Natural killer cell (primary cell): Measurements from ENCODE around the gene PRTN3. TPM values are rescaled to one million over a fixed set of nuclear protein-coding genes. Genes with fewer than 3 reads are reported as not detected.
"Not testable (repeated sequence)": the region's sequence is repeated elsewhere in the genome, so short reads cannot be mapped to it uniquely, and the experiment has no call there.

Experiments used
- ATAC-seq, 3 donors: fragments of 150-1000 bp in 2 of 3; fragments of 200-7000 bp in 1 of 3; cut with Tn5 transposase; 1 replicate in 1 of 3; 2 replicates in 2 of 3; pipeline ENCODE4 v1.10.0; 2021; ENCODE audit warnings: mild to moderate bottlenecking in 2 of 3, moderate library complexity in 2 of 3
- DNase-seq, 2 donors: peaks; one replicate each; pipeline versions ENCODE4 v3.0.0 to v3.0.0-alpha.2; 2013 to 2021; ENCODE audit warnings: mixed read lengths in 1 of 2
- H3K27ac ChIP-seq: one replicate; pipeline ENCODE4 v1.5.1; 2013; ENCODE audit warnings: mild to moderate bottlenecking, low read length
- H3K27me3 ChIP-seq: one replicate; pipeline ENCODE4 v1.6.1; 2013; ENCODE audit warnings: low read length; ENCODE audit not compliant: control insufficient read depth, insufficient read depth
- H3K36me3 ChIP-seq: one replicate; pipeline ENCODE4 v1.6.1; 2013; ENCODE audit warnings: low read length; ENCODE audit not compliant: control insufficient read depth, insufficient read depth
- H3K4me1 ChIP-seq: one replicate; pipeline ENCODE4 v1.6.1; 2013; ENCODE audit warnings: low read length; ENCODE audit not compliant: control insufficient read depth, insufficient read depth
- H3K4me3 ChIP-seq: one replicate; pipeline ENCODE4 v1.5.1; 2013; ENCODE audit warnings: low read length
- H3K9me3 ChIP-seq: one replicate; pipeline ENCODE4 v1.6.1; 2013; ENCODE audit warnings: low read length; ENCODE audit not compliant: control insufficient read depth, insufficient read depth
- H3K27ac Mint-ChIP-seq, 2 donors: one replicate each; pipeline ENCODE4 v1.8.0; 2022; ENCODE audit warnings: mild to moderate bottlenecking in 2 of 2, mixed read lengths in 2 of 2, moderate library complexity in 1 of 2
- H3K27me3 Mint-ChIP-seq, 2 donors: one replicate each; pipeline ENCODE4 v1.8.0; 2022; ENCODE audit warnings: low read depth in 2 of 2, mixed read lengths in 2 of 2
- H3K36me3 Mint-ChIP-seq: one replicate; pipeline ENCODE4 v1.8.0; 2022; ENCODE audit warnings: mixed read lengths
- H3K4me1 Mint-ChIP-seq, 2 donors: one replicate each; pipeline ENCODE4 v1.8.0; 2022; ENCODE audit warnings: mixed read lengths in 2 of 2
- H3K4me3 Mint-ChIP-seq: one replicate; pipeline ENCODE4 v1.8.0; 2022; ENCODE audit warnings: mild to moderate bottlenecking, moderate library complexity, mixed read lengths
- H3K9me3 Mint-ChIP-seq, 2 donors: one replicate each; pipeline ENCODE4 v1.8.0; 2022; ENCODE audit warnings: mixed read lengths in 2 of 2
- WGBS: methylation state at CpG from one replicate; pipeline ENCODE4 v1.1.7; 2013; ENCODE audit warnings: missing lambda C conversion rate; ENCODE audit not compliant: insufficient coverage; 5-methylcytosine and 5-hydroxymethylcytosine counted together
- intact Hi-C: fragments of 100-400 bp; cut with micrococcal nuclease; formaldehyde crosslinking; loops from one replicate; pipeline ENCODE4 v1.14.2; 2022
- total RNA-seq, 4 donors: library from RNA; stranded (reverse); fragments of 120-200 nt in 1 of 4; gene quantifications; one replicate each; pipeline versions ENCODE4 v1.2.3 to v1.2.4, GENCODE V29; 2013 to 2022
- TF ChIP-seq, protein P1 (sequence below): fragments of 200-600 bp; IDR thresholded peaks from one replicate; pipeline ENCODE4 v1.8.0; 2022; ENCODE audit warnings: antibody characterized with exemption

The PRTN3 gene
- total RNA-seq, 3 donors from 2014 or later (not counting 1 experiment from before 2014, with no cell fraction given), result 0.36 to 0.73 TPM; not detected in 1

DNA sequence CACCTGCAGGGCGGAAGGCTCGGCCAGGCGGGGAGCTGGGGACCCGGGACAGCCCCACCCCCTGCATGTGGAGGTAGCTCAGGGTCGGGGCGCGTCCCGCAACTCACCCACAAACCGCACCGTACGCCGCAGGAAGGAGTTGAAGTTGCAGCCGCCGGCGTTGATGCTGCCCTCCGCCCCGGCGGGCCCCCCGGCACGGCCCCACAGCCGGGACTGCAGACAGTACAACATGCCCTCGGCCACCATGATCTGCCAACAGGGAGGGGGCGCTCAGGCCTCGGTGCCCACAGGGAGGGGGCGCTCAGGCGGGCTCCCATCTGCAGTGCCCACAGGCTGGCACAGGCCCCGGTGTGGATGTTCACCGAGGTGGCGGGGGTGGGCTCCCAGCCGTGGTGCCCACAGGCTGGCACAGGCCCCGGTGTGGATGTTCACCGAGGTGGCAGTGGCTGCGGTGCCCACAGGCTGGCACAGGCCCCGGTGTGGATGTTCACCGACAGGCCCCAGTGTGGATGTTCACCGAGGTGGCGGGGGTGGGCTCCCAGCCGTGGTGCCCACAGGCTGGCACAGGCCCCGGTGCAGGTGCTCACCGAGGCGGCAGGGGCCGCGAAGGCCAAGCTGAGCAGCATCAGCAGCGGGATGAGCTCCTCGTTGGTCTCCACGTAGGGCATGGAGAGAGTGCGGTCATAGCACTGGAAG lies 25.6 kb upstream of the PRTN3 start:
- Mint-ChIP-seq H3K27me3 (no peaks in the 10 kb centered on the region), H3K4me3 (no peak overlapping the region), H3K36me3 (no peaks in the 10 kb centered on the region), H3K4me1 (peaks cover 0 to 14% of the 10 kb centered on the region in 2 donors), H3K27ac (peak overlapping the region in 1 of 2 donors; percentile 63), H3K9me3 (peaks cover 0 to 4% of the 10 kb centered on the region in 2 donors)
- TF ChIP-seq, protein P1, sequence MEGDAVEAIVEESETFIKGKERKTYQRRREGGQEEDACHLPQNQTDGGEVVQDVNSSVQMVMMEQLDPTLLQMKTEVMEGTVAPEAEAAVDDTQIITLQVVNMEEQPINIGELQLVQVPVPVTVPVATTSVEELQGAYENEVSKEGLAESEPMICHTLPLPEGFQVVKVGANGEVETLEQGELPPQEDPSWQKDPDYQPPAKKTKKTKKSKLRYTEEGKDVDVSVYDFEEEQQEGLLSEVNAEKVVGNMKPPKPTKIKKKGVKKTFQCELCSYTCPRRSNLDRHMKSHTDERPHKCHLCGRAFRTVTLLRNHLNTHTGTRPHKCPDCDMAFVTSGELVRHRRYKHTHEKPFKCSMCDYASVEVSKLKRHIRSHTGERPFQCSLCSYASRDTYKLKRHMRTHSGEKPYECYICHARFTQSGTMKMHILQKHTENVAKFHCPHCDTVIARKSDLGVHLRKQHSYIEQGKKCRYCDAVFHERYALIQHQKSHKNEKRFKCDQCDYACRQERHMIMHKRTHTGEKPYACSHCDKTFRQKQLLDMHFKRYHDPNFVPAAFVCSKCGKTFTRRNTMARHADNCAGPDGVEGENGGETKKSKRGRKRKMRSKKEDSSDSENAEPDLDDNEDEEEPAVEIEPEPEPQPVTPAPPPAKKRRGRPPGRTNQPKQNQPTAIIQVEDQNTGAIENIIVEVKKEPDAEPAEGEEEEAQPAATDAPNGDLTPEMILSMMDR, result no peak
- Histone ChIP-seq H3K27ac (no peak overlapping the region), H3K4me1 (no peaks in the 10 kb centered on the region), H3K36me3 (peaks cover 18% of the 10 kb centered on the region), H3K27me3 (no peaks in the 10 kb centered on the region), H3K9me3 (no peaks in the 10 kb centered on the region), H3K4me3 (no peak overlapping the region)
- DNase-seq (no peak), ATAC-seq (peak in 2 of 3 donors; percentile 6 to 15)
- intact Hi-C loops, result no loop called here
- WGBS, result 97% methylated on average over 47 of the region's 47 CpGs

DNA sequence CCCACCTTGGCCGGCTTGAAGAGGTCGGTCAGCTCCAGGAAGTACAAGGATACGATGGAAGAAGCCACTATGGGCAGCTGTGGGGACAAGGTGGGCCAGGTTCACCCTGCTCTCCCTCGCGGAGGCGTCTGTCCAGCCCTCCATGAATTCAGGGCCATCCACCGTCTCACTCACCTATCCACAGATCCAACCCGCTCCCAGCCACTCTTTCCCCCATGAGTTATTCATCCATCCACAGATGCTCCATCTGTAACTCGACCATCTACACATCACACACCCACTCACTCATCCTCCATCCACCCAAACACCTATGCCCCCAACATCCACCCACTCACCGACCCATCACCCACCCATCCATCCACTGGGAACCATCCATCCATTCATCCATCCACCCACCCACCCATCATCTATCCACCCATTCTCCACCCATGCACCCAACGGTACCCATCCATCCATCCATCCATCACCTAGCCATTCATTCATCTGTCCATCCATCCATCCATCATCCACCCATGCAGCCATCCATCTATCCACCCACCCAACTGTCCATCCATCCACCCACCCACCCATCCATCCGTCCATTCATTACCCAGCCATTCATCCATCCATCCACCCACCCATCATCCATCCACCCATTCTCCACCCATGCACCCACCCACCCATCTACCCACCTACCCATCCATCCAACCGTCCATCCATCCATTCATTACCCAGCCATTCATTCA lies 24.9 kb upstream of the PRTN3 start:
- Mint-ChIP-seq H3K27me3 (no peaks in the 10 kb centered on the region), H3K4me3 (no peak overlapping the region), H3K4me1 (peaks cover 0 to 14% of the 10 kb centered on the region in 2 donors), H3K36me3 (no peaks in the 10 kb centered on the region), H3K9me3 (peaks cover 0 to 4% of the 10 kb centered on the region in 2 donors), H3K27ac (peak overlapping the region in 1 of 2 donors; percentile 44)
- DNase-seq (no peak), ATAC-seq (no peak)
- H3K36me3 ChIP-seq, result peaks cover 11% of the 10 kb centered on the region
- no peak overlapping the region for H3K27ac ChIP-seq
- intact Hi-C loops, result no loop called here
- H3K9me3 ChIP-seq, result no peaks in the 10 kb centered on the region
- no peaks in the 10 kb centered on the region for H3K27me3 ChIP-seq
- TF ChIP-seq, protein P1, result no peak
- no peak overlapping the region for H3K4me3 ChIP-seq
- WGBS, result 97% methylated on average over 13 of the region's 13 CpGs
- no peaks in the 10 kb centered on the region for H3K4me1 ChIP-seq

DNA sequence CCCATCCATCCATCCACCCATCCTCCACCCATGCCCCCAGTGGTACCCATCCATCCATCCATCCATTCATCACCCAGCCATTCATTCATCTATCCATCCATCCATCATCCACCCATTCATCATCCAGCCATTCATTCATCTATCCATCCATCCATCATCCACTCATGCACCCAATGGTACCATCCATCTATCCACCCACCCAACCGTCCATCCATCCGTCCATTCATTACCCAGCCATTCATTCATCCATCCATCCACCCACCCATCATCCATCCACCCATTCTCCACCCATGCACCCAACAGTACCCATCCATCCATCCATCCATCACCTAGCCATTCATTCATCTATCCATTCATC lies 24.3 kb upstream of the PRTN3 start:
- Mint-ChIP-seq H3K27me3 (no peaks in the 10 kb centered on the region), H3K4me3 (no peak overlapping the region), H3K36me3 (no peaks in the 10 kb centered on the region), H3K4me1 (peaks cover 0 to 14% of the 10 kb centered on the region in 2 donors), H3K27ac (peak overlapping the region in 1 of 2 donors; percentile 44), H3K9me3 (peaks cover 0 to 4% of the 10 kb centered on the region in 2 donors)
- intact Hi-C loops, result no loop called here
- WGBS, result 97% methylated on average over 2 of the region's 2 CpGs
- DNase-seq, result no peak
- ATAC-seq, result no peak
- H3K36me3 ChIP-seq, result peaks cover 6% of the 10 kb centered on the region
- no peak overlapping the region for H3K27ac ChIP-seq
- TF ChIP-seq, protein P1, result no peak
- H3K9me3 ChIP-seq, result no peaks in the 10 kb centered on the region
- no peak overlapping the region for H3K4me3 ChIP-seq
- H3K27me3 ChIP-seq, result no peaks in the 10 kb centered on the region
- H3K4me1 ChIP-seq, result no peaks in the 10 kb centered on the region

DNA sequence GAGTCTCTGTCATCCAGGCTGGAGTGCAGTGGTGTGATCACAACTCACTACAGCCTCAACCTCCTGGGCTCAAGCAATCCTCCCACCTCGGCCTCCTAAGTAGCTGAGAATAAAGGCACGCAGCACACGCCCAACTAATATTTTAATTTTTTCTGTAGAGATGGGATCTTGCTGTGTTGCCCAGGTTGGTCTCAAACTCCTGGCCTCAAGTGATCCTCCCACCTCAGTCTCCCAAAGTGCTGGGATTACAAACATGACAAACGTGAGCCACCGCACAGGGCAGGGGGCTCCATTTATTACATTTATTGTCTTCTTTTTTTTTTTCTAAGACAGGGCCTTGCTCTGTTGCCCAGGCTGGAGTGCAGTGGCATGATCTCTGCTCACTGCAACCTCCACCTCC lies 20.6 kb upstream of the PRTN3 start:
- H3K9me3 ChIP-seq, DNase-seq, ATAC-seq, H3K9me3 Mint-ChIP-seq, H3K4me1 ChIP-seq, H3K4me3 ChIP-seq, intact Hi-C loops, H3K36me3 ChIP-seq, H3K36me3 Mint-ChIP-seq, H3K27ac ChIP-seq, H3K4me3 Mint-ChIP-seq, H3K27ac Mint-ChIP-seq: not testable (repeated sequence)
- Mint-ChIP-seq H3K4me1 (peaks cover 0 to 14% of the 10 kb centered on the region in 2 donors), H3K27me3 (peaks cover 6 to 10% of the 10 kb centered on the region in 2 donors)
- WGBS, result 90% methylated on average over 3 of the region's 5 CpGs
- peaks cover 11% of the 10 kb centered on the region for H3K27me3 ChIP-seq
